Activated CD4-positive, CD25-positive, alpha-beta regulatory T cell (primary cell): Measurements from ENCODE around the gene CD44.
"Not testable (repeated sequence)": the region's sequence is repeated elsewhere in the genome, so short reads cannot be mapped to it uniquely, and the experiment has no call there.

Experiments
- DNase-seq, 4 experiments: peaks; one replicate each; lab custom pipeline; 2025; lab: John Stamatoyannopoulos, UW

CD44 gene

DNA sequence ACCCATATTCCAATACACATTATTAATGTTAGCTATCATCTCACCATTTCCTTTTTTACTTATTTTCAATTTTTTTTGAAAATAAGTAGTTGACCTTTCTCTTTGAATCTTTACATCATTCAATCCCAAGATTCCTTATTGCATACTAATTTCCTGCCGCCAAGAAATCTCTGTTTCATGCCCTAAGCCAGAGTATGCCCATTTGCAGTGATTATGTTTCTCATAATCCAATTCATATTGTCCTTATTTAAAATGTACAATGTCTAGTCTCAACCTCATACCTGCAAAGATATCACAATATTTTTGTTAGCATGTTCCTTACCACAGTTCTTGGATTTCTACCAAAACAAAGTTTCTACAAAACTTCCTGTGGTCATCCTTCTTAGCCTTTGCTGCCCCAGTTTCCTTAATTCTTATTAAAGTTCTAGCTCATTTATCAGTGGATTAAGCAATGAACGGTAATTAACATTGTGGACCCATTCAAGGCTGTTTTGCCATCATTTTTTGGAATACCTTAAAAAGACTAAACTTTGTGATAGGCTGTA is 75.3 kb downstream of the CD44 start:
- no peak for DNase-seq

- peak in 2 of 4 experiments; percentile 16 to 19 for DNase-seq
Measured at GRCh38 chr11:35214792-35215193, 75.8 kb downstream of the CD44 start.

DNA sequence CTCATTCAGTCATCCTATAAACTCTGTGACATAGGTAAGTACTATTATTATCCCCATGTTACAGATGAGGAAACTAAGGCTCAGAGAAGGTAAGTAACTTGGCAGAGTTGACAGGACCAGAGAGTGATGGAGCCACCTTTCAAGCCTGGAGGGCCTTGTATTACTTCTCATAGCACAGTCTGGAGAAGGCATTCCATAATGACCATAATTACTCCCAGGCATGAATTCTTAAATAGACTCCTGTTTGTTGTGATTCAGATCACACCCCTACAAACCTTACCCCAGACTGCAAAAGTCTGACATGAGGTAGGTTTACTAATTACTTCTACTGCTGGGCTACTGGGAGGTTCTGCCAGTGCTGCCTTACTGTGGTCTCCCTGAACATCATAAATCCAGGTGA is 77.0 kb downstream of the CD44 start:
- no peak for DNase-seq

- DNase-seq = peak in 1 of 4 experiments; percentile 5
Measured at GRCh38 chr11:35216962-35217678, 78.1 kb downstream of the CD44 start.

- no peak for DNase-seq
Measured at GRCh38 chr11:35218956-35219355, 80.0 kb downstream of the CD44 start.

DNA sequence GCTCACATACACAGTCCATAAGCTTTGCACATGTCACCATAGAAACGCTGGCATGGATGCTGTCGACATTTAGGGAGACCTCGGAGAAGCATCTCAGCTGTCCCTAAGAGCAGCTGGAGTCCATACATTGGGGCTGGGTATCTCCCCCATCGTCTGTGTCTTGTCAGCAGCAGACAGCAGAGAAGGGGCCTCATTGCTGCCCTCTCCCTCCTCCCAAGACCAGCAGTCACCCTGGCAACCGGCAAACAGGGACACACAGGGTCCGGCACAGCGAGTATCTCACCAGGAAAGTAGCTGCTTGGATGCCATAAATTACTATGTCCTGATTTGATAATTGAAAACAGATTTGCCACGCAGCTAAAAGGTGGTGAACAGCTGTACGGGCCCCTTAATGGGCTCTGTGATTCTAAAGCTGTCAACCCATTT is 84.4 kb downstream of the CD44 start:
- no peak for DNase-seq

DNA sequence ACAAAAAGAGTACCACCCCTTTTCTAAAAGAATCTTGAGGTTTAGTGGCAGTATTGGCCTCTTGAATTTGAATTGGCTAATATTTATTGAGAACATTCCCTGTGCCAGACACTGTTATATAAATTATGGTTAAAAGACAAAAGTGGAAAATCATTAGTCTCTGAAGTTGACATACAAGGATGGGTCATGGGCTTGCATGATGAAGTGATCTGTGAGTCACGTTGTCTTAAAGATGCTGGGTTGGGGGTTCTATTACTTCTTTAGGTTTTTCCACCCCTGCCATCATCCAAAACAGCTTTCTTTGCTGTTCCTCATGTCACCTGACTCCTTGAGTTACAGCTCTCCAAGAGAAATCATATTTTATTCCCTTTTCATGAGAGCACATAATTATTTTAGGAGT is 85.0 kb downstream of the CD44 start:
- no peak for DNase-seq

- DNase-seq = no peak
Measured at GRCh38 chr11:35225946-35226520, 87.1 kb downstream of the CD44 start.

DNA sequence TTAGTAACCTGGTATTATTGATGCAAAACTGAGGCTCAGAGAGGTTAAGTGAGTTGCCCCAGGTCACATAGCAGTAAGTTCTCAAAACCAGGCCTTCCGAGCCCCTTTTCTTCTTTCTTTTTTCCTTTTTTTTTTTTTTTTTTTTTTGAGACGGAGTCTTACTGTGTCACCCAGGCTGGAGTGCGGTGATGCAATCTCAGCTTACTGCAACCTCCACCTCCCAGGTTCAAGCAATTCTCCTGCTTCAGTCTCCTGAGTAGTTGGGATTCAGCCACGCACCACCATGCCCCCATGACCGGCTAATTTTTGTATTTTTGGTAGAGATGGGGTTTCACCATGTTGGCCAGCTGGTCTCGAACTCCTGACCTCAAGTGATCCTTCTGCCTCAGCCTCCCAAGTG is 87.8 kb downstream of the CD44 start:
- not testable (repeated sequence) for DNase-seq

DNA sequence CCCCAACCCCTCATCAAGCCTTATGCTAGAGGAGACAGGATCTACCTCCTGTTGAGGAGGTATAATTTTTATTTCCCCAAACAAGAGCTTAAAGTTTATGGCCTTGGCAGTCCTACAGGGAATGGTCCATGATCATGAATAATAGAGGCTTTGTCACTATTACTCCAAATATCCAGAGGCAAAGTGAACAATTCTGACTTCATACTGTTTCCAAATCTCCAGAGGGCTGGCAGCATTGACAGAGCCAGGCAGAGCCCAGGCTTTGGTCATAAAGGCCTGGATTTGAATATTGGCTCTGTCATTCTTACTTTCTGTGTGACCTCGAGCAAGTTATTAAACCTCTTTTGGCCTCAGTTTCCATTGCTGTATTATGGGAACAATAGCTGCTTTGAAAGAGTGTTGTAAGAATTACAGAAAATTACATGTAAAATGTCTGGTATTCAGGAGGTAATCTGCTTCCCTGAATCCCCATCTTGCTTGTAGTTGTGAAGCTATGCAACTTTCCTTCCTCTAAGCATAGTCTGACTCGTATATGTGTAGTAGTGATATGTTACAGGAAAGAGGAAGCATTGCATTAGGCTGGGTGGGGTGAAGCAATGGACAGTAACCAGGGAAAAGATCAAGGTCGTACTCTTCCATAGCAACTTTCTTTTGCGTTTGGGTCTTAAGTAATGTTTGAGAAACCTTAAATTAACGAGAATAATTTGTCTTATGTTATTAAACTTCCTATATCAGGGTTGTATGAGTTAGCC is 88.8 kb downstream of the CD44 start:
- DNase-seq = no peak

GRCh38 chr11:35228328-35228725 is 89.4 kb downstream of the CD44 start:
- no peak for DNase-seq

- no peak for DNase-seq
Measured at GRCh38 chr11:35230388-35230787, 91.4 kb downstream of the CD44 start.

- DNase-seq = no peak
Measured at GRCh38 chr11:35231076-35231860, 92.3 kb downstream of the CD44 start.

DNA sequence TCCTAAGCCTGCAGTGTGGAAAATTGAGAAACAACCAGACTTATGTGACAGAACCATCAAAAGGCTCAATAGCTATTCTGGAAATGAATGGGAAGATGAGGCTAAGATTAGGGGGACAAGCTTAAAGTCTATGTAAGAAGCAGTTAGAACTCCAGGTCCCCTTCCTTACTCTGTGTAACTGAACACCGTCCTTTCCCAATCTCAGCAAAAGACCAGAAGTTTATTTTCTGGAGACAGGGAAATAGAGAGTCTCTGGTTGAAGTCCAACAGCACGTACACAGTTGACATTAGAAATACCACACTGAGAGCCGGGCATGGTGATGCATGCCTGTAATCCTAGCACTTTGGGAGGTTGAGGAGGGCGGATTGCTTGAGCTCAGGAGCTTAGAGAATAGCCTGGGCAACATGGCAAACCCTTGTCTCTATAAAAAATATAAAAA is 93.9 kb downstream of the CD44 start:
- DNase-seq = no peak

DNA sequence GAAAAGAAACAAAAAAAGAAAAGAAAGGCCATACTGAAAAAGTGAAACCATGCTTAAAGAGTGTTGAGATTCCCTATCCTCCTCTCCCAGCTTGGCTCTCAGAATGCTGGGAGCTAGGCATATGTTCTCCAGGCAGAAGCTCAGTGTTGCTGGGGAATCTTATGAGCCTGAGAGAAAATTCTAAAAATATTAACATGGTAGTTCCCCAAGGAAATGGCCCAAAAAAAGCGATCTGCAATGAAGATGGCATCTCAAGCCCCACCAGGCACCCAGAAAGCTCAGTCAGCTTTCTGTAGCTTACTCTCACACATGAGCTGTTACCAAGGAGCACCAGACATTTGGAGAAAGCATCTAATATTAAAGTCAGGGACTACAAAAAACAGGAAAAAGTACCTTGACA is 94.5 kb downstream of the CD44 start:
- no peak for DNase-seq

DNA sequence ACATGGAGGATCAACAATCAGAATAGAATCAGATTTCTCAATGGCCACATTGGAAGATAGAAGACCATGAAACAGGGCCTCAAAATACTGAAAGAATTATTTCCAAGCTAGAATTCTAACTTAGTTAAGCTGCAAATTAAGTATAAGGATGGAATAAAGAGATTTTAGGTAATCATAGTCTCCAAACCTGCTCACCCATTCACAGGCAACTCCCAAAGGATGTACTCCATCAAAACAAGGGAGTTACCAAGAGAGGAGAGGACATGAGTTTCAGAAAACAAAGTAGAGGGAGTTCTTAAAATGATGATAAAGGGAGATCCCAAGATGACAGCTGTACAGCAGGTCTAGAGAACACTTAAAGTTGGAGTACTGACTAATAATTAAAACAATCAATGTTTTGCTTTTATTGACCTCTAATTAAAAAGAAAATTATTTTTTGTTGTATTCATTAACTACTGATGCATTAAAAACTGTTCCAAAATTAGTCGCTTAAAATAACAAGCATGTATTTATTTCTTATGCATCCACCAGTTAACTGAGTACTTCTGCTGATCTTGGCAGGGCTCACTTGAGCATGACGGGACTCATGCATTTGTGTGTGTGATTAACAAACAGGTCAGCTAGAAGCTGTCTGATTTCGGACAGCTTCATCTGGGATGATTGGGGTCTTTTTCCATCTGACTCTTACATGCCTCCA is 95.6 kb downstream of the CD44 start:
- DNase-seq = no peak

GRCh38 chr11:35235157-35235468 is 96.1 kb downstream of the CD44 start:
- no peak for DNase-seq

DNA sequence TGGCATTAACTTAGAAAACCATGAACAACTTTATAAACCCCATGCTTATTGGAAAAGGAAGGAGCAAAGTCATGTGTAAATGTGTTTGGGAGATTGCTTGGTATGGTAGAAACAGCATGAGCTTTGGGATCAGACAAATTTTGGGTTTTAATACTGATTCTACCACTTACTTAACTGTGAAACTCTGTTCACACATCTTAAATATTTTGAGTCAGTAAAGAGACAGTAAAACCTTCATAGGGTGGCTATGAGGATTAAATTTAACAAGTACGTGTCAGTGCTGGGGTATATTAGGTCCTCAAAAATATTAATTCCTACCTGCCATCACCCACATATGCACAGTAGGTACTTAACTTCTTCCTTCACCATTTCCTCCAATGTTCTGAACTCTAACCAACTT is 96.5 kb downstream of the CD44 start:
- DNase-seq = no peak

- DNase-seq = peak in 2 of 4 experiments; percentile 10 to 30
Measured at GRCh38 chr11:35235936-35236666, 97.1 kb downstream of the CD44 start.

DNA sequence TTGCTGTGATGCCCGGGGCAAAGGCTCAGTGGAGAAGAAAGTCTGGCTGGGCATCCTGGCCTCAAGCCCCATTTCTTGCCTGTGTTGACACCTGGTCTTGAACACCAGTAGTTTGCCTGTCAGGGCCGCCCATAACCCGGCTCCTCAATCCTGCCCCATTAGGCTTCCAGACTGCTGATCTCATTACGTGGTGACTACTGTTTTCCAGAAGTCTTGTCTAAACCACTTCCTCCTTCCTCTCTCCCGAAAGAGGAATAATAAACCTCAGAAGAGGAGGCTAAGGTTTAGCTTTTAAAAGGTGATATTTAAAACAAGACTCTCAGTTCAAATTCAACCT is 97.7 kb downstream of the CD44 start:
- no peak for DNase-seq

- no peak for DNase-seq
Measured at GRCh38 chr11:35237351-35237750, 98.4 kb downstream of the CD44 start.
